Smooth muscle cell (in vitro differentiated cells): Measurements from ENCODE around the gene SCRN1. TPM values are rescaled to one million over a fixed set of nuclear protein-coding genes. Genes with fewer than 3 reads are reported as not detected.

Source experiments
- DNase-seq: peaks from one replicate; lab custom pipeline; 2025; ENCODE audit not compliant: unreplicated experiment; lab: John Stamatoyannopoulos, UW
- H2AFZ ChIP-seq: fragments of 200-600 bp; sonication (generic); 2 replicates; pipeline ENCODE4 v1.6.0; 2016; ENCODE audit warnings: antibody characterized with exemption, low read depth, mild to moderate bottlenecking
- H3F3A ChIP-seq: fragments of 200-600 bp; sonication (generic); 2 replicates; pipeline ENCODE4 v1.6.0; 2017; ENCODE audit warnings: antibody characterized with exemption, low read depth
- H3K27ac ChIP-seq: fragments of 200-600 bp; sonication (generic); 2 replicates; pipeline ENCODE4 v1.5.1; 2016; ENCODE audit warnings: low read depth, mild to moderate bottlenecking
- H3K27me3 ChIP-seq: fragments of 200-600 bp; sonication (generic); 2 replicates; pipeline ENCODE4 v1.6.1; 2016; ENCODE audit warnings: low read depth, mild to moderate bottlenecking
- H3K36me3 ChIP-seq: fragments of 200-600 bp; sonication (generic); 2 replicates; pipeline ENCODE4 v1.5.1; 2016; ENCODE audit warnings: low read depth
- H3K4me1 ChIP-seq: fragments of 200-600 bp; sonication (generic); 2 replicates; pipeline ENCODE4 v1.5.1; 2016; ENCODE audit warnings: low read depth
- H3K4me2 ChIP-seq: fragments of 200-600 bp; sonication (generic); 2 replicates; pipeline ENCODE4 v1.6.0; 2016; ENCODE audit warnings: mild to moderate bottlenecking
- H3K4me3 ChIP-seq: fragments of 200-600 bp; sonication (generic); 2 replicates; pipeline ENCODE4 v1.5.1; 2016; ENCODE audit warnings: mild to moderate bottlenecking
- H3K79me2 ChIP-seq: fragments of 200-600 bp; sonication (generic); 2 replicates; pipeline ENCODE4 v1.6.0; 2016; ENCODE audit warnings: low read depth, mild to moderate bottlenecking
- H3K9ac ChIP-seq: fragments of 200-600 bp; sonication (generic); 2 replicates; pipeline ENCODE4 v1.6.0; 2016; ENCODE audit warnings: low read depth
- H3K9me3 ChIP-seq: fragments of 200-600 bp; sonication (generic); replicated peaks from 2 replicates; pipeline ENCODE4 v1.5.1; 2016; ENCODE audit warnings: low read depth
- H4K20me1 ChIP-seq: fragments of 200-600 bp; sonication (generic); 2 replicates; pipeline ENCODE4 v1.6.0; 2016; ENCODE audit warnings: low read depth
- WGBS: methylation state at CpG from one replicate; pipeline ENCODE4 v1.1.7; 2016; ENCODE audit warnings: low lambda C conversion rate; 5-methylcytosine and 5-hydroxymethylcytosine counted together
- polyA plus RNA-seq: library from polyadenylated mRNA; unstranded; fragments of >200 nt; fragmentation: Nextera tagmentation; extraction: Ambion mirVana; gene quantifications from 2 replicates; pipeline ENCODE4 v1.2.1, GENCODE V29; 2016
- total RNA-seq: library from RNA; depleted of rRNA; stranded (reverse); fragments of >200 nt; gene quantifications from 2 replicates; pipeline ENCODE4 v1.2.3, GENCODE V29; 2014
- TF ChIP-seq, protein P1 (sequence below): fragments of 200-600 bp; sonication (generic); IDR thresholded peaks from 2 replicates; pipeline ENCODE4 v1.5.1; 2017; ENCODE audit warnings: borderline replicate concordance, mild to moderate bottlenecking, antibody characterized with exemption; ENCODE audit not compliant: insufficient read depth, poor library complexity, severe bottlenecking

SCRN1 gene
- total and polyA plus RNA-seq, 2 experiments from 2014 or later = 67.5 to 84.9 TPM

GRCh38 chr7:30034501-30034900 is 44.9 kb upstream of the SCRN1 start:
- no peak overlapping the region for H3K4me3 ChIP-seq
- H3K4me2 ChIP-seq = no peak overlapping the region
- no peaks in the 10 kb centered on the region for H3F3A ChIP-seq
- no peak overlapping the region for H2AFZ ChIP-seq
- no peaks in the 10 kb centered on the region for H3K36me3 ChIP-seq
- DNase-seq = no peak
- peaks cover 84% of the 10 kb centered on the region for H3K79me2 ChIP-seq
- no peak overlapping the region for H3K9ac ChIP-seq
- H3K4me1 ChIP-seq = peaks cover 14% of the 10 kb centered on the region
- no peaks in the 10 kb centered on the region for H3K27me3 ChIP-seq
- TF ChIP-seq, protein P1, sequence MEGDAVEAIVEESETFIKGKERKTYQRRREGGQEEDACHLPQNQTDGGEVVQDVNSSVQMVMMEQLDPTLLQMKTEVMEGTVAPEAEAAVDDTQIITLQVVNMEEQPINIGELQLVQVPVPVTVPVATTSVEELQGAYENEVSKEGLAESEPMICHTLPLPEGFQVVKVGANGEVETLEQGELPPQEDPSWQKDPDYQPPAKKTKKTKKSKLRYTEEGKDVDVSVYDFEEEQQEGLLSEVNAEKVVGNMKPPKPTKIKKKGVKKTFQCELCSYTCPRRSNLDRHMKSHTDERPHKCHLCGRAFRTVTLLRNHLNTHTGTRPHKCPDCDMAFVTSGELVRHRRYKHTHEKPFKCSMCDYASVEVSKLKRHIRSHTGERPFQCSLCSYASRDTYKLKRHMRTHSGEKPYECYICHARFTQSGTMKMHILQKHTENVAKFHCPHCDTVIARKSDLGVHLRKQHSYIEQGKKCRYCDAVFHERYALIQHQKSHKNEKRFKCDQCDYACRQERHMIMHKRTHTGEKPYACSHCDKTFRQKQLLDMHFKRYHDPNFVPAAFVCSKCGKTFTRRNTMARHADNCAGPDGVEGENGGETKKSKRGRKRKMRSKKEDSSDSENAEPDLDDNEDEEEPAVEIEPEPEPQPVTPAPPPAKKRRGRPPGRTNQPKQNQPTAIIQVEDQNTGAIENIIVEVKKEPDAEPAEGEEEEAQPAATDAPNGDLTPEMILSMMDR = no peak
- H3K9me3 ChIP-seq = no peaks in the 10 kb centered on the region
- H4K20me1 ChIP-seq = peaks cover 95% of the 10 kb centered on the region
- WGBS = 98% methylated on average over 3 of the region's 3 CpGs
- H3K27ac ChIP-seq = no peak overlapping the region

DNA sequence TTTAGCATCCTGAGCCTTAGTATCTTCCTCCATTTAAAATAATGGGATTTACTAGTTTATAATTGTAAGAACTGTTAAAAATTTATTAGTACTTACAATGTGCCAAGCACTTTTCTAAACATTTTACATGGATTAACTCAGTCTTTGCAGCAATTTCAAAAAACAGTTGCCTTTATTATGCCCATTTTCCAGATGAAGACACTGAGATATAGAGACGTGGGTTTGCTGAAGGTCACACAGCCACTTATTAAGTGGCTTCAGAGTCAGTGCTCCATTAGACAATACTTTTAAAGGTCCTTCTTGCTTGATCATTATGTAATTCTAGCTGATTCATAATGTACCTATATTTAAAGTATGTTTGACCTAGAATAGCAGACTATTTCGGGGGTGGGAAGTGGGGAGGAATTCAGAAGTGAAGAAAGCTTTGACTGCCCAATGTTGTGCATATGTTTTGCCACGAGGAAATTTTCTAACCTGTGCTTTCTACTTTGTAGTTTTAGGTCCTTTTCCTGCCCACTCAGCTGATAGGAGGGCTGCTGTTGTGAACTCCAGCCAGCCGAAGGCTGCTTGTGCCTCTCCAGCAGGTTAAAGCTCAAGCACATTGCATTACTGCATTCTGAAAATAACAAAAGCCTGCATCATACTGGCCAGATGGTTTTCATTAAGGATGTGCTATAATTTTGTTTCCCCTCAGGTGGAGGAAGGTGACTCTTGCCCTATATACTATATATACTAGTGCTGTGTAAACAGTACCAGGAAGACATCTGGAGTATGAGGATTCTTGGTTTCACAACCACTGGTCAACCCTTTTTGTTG is 42.9 kb upstream of the SCRN1 start:
- Histone ChIP-seq H3K27me3 (no peaks in the 10 kb centered on the region), H3K4me2 (no peak overlapping the region), H3K9me3 (no peaks in the 10 kb centered on the region), H3K36me3 (no peaks in the 10 kb centered on the region), H2AFZ (no peak overlapping the region), H3K4me3 (no peak overlapping the region), H3F3A (no peaks in the 10 kb centered on the region), H3K27ac (no peak overlapping the region), H3K9ac (no peak overlapping the region), H4K20me1 (peaks cover 79% of the 10 kb centered on the region), H3K4me1 (peaks cover 18% of the 10 kb centered on the region), H3K79me2 (peaks cover 75% of the 10 kb centered on the region)
- TF ChIP-seq, protein P1 = no peak
- 82% methylated on average over 4 of the region's 4 CpGs for WGBS
- no peak for DNase-seq

GRCh38 chr7:30029696-30030095 is 40.1 kb upstream of the SCRN1 start:
- H3F3A ChIP-seq = no peaks in the 10 kb centered on the region
- 11% methylated on average over 6 of the region's 6 CpGs for WGBS
- no peak for DNase-seq
- no peak overlapping the region for H3K27ac ChIP-seq
- H3K27me3 ChIP-seq = no peaks in the 10 kb centered on the region
- H2AFZ ChIP-seq = no peak overlapping the region
- H3K79me2 ChIP-seq = peaks cover 73% of the 10 kb centered on the region
- H3K9me3 ChIP-seq = no peaks in the 10 kb centered on the region
- peaks cover 29% of the 10 kb centered on the region for H3K4me1 ChIP-seq
- H3K36me3 ChIP-seq = no peaks in the 10 kb centered on the region
- TF ChIP-seq, protein P1 = no peak
- peak overlapping the region; percentile 89 for H3K4me2 ChIP-seq
- H4K20me1 ChIP-seq = peaks cover 63% of the 10 kb centered on the region
- peak overlapping the region; percentile 85 for H3K4me3 ChIP-seq
- peak overlapping the region; percentile 53 for H3K9ac ChIP-seq
